Mononuclear cell (primary cell): Measurements from ENCODE around the gene C16orf96. TPM values are rescaled to one million over a fixed set of nuclear protein-coding genes. Genes with fewer than 3 reads are reported as not detected.
"Not testable (repeated sequence)": the region's sequence is repeated elsewhere in the genome, so short reads cannot be mapped to it uniquely, and the experiment has no call there.

Experiments
- H3K27me3 ChIP-seq: 2 replicates; pipeline ENCODE4 v1.6.0; 2011; ENCODE audit warnings: low read length, control low read depth; ENCODE audit not compliant: insufficient read depth
- H3K4me1 ChIP-seq: 2 replicates; pipeline ENCODE4 v1.5.1; 2011; ENCODE audit warnings: mild to moderate bottlenecking, low read length, control low read depth; ENCODE audit not compliant: insufficient read depth
- H3K4me3 ChIP-seq: 2 replicates; pipeline ENCODE4 v1.5.1; 2011; ENCODE audit warnings: mild to moderate bottlenecking, low read length, moderate library complexity
- H3K9me3 ChIP-seq: 2 replicates; pipeline ENCODE4 v1.5.1; 2011; ENCODE audit warnings: low read depth, mild to moderate bottlenecking, control low read depth, low read length
- total RNA-seq: library from RNA; depleted of rRNA; stranded (reverse); fragments of >200 nt; gene quantifications from one replicate; pipeline ENCODE4 v1.2.3, GENCODE V29; 2012

The C16orf96 gene
- total RNA-seq, 1 donor: 0.42 TPM

DNA sequence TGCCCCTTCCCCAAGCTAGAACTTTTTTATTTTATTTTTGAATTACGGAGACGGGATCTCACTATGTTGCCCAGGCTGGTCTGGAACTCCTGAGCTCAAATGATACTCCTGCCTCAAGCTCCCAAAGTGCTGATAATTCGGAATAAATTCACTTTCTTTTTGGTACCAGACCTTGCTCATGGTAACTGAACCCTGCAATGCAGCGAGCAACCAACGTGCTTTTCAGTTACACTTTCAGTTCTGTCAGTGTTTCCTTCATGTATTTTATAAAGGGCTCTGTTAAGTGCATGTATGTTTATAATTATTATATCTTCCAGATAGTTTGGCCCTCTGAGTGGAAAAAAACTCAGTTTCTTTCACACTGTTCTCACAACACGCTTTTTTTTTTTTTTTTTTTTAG, 13.9 kb downstream of the C16orf96 start:
- H3K27me3 ChIP-seq: no peaks in the 10 kb centered on the region
- H3K4me1 ChIP-seq: no peaks in the 10 kb centered on the region
- no peak overlapping the region for H3K4me3 ChIP-seq
- H3K9me3 ChIP-seq: no peaks in the 10 kb centered on the region

- no peaks in the 10 kb centered on the region for H3K9me3 ChIP-seq
- no peak overlapping the region for H3K4me3 ChIP-seq
- no peaks in the 10 kb centered on the region for H3K27me3 ChIP-seq
- no peaks in the 10 kb centered on the region for H3K4me1 ChIP-seq
Measured at GRCh38 chr16:4570688-4571321, 14.7 kb downstream of the C16orf96 start.

GRCh38 chr16:4572715-4573114, 16.6 kb downstream of the C16orf96 start:
- Histone ChIP-seq H3K9me3 (no peaks in the 10 kb centered on the region), H3K27me3 (no peaks in the 10 kb centered on the region)

DNA sequence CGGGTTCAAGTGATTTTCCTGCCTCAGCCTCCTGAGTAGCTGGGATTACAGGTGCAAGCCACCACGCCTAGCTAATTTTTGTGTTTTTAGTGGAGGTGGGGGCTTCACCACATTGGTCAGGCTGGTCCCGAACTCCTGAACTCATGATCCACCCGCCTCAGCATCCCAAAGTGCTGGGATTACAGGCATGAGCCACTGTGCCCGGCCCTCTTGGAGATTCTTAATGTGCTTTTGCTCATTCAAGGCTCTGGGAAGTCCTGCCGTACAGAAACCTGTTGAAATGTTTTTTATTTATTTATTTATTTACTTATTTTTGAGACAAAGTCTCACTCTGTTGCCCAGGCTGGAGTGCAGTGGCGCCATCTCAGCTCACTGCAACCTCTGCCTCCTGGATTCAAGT, 17.8 kb downstream of the C16orf96 start:
- not testable (repeated sequence) for H3K4me1 ChIP-seq, H3K4me3 ChIP-seq, H3K27me3 ChIP-seq, H3K9me3 ChIP-seq

More at GRCh38 chr16:4572715-4573114, 16.6 kb downstream of the C16orf96 start:
- Histone ChIP-seq H3K4me3 (no peak overlapping the region), H3K4me1 (no peaks in the 10 kb centered on the region)

DNA sequence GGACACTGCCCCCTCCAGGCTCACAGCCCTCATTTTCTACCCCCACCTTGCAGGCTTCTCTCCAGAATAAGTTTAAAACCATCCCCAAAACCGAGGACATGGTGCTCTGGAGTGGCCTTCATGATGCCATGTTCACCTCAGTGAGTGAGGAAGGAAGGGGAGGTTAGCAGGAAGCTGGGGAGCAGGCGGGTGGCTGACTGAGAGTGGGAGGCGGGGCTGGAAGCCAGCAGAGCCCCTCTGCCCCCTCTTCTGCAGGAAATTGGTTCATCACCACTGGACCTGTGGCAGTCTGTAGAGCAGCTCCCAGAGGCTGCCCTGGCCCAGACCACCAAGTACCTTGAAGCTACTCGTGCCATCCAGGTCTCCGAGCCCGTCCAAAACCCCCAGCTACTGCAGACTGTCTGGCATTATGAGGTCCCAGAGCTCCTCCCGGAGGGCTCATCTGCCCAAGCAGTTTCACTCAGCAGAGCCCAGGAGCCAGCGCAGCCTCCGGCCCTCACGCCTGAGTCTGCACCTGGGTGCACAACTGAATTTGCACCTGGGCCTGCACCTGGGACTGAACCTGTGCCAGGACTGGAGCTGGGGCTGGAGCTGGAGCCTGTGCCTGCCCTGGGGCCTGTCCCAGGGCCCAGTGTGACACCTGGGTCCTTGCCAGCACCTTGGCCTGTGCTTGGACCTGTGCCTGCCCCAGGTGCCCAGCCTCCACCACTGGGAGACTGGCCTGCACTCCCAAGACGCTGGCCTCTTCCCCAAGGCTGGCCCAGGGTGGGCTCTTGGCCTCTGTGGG, 19.0 kb downstream of the C16orf96 start:
- Histone ChIP-seq H3K4me1 (no peaks in the 10 kb centered on the region), H3K4me3 (no peak overlapping the region), H3K9me3 (no peaks in the 10 kb centered on the region), H3K27me3 (no peaks in the 10 kb centered on the region)

DNA sequence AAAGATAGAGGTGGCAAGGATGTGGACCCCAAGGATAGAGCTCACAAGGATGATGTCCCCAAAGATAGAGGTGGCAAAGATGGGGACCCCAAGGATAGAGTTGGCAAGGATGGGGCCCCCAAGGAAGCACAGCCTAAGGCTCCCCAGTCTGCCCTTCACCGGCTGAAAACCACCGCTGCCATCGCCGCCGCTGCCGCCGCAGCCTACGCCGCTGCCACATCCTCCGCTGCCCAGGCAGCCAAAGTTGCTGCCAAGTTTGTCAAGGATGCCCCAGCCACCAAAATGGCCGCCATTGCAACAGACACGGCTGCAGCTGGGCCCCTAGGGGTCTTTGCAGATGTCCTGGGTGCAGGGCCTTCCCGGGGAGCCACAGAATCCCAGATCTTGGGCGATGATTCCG, 19.9 kb downstream of the C16orf96 start:
- H3K27me3 ChIP-seq: no peaks in the 10 kb centered on the region
- H3K4me3 ChIP-seq: no peak overlapping the region
- no peaks in the 10 kb centered on the region for H3K4me1 ChIP-seq
- H3K9me3 ChIP-seq: no peaks in the 10 kb centered on the region

DNA sequence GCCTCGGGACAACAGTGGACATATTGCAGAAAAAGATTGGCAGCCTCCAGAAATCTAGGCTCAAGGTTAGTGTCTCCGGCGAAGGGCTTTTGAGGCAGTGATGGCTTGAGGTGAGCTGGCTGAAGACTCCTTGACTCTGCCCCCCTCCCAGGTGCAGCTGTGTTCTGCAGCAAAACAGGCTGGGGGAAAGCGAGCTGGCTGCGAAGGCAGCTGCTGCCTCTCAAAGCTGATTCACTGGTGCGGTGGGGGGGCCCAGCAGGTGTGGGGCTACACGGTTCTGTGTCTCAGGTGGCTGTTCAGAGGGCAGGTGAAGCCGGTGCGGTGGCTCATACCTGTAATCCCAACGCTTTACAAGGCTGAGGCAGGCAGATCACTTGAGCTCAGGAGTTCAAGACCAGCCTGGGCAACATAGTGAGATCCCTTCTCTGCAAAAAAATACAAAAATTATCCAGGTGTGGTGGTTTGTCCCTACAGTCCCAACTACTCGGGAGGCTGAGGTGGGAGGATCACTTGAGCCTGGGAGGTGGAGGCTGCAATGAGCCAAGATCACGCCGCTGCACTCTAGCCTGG, 22.9 kb downstream of the C16orf96 start:
- Histone ChIP-seq H3K4me1 (no peaks in the 10 kb centered on the region), H3K4me3 (no peak overlapping the region), H3K27me3 (no peaks in the 10 kb centered on the region), H3K9me3 (no peaks in the 10 kb centered on the region)

- no peak overlapping the region for H3K4me3 ChIP-seq
- no peaks in the 10 kb centered on the region for H3K27me3 ChIP-seq
- no peaks in the 10 kb centered on the region for H3K4me1 ChIP-seq
- H3K9me3 ChIP-seq: no peaks in the 10 kb centered on the region
Measured at GRCh38 chr16:4580250-4580649, 24.1 kb downstream of the C16orf96 start.

DNA sequence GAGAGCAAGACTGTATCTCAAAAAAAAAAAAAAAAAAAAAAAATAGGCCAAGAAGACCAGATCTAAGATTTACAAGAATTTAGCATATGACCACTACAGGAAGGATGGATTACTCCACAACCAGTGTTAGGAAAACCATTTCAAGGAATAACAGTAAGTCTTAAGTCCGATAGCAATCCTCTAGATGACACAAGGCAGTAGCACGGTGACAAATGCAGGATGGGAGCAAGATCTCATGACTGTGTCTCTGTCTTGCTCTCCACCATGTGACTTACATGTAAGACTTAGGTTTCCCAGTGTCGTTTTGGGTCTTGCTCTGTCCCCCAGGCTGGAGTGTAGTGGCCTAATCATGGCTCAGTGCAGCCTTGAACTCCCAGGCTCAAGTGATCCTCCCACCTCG, 27.8 kb downstream of the C16orf96 start:
- no peaks in the 10 kb centered on the region for H3K4me1 ChIP-seq
- no peak overlapping the region for H3K4me3 ChIP-seq
- no peaks in the 10 kb centered on the region for H3K9me3 ChIP-seq
- no peaks in the 10 kb centered on the region for H3K27me3 ChIP-seq

GRCh38 chr16:4586291-4586690, 30.2 kb downstream of the C16orf96 start:
- no peaks in the 10 kb centered on the region for H3K9me3 ChIP-seq
- H3K4me1 ChIP-seq: no peaks in the 10 kb centered on the region
- no peaks in the 10 kb centered on the region for H3K27me3 ChIP-seq
- no peak overlapping the region for H3K4me3 ChIP-seq

- H3K4me3 ChIP-seq: no peak overlapping the region
- H3K27me3 ChIP-seq: no peaks in the 10 kb centered on the region
- H3K4me1 ChIP-seq: no peaks in the 10 kb centered on the region
- H3K9me3 ChIP-seq: no peaks in the 10 kb centered on the region
Measured at GRCh38 chr16:4588386-4588785, 32.2 kb downstream of the C16orf96 start.

GRCh38 chr16:4588961-4589360, 32.8 kb downstream of the C16orf96 start:
- no peaks in the 10 kb centered on the region for H3K9me3 ChIP-seq
- H3K4me3 ChIP-seq: no peak overlapping the region
- H3K4me1 ChIP-seq: no peaks in the 10 kb centered on the region
- H3K27me3 ChIP-seq: no peaks in the 10 kb centered on the region

DNA sequence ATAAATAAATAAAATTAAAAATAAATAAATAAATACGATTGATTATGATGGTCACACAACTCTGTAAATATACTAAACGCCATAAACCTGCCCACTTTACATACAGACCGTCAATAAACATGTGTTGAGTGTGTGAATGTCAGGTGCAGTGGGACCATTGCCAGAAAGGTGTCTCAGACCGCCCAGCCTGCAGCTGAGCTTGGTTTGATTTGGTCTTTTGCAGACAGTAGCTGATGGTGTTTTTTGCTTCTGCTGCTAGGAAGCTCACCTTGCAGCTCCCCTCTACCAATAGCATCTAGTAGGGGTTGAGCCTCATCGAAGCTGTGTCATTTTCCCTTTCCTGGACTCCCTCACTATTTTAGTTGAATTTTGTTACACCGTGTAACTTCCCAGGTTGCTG, 35.1 kb downstream of the C16orf96 start:
- Histone ChIP-seq H3K9me3 (no peaks in the 10 kb centered on the region), H3K27me3 (no peaks in the 10 kb centered on the region), H3K4me1 (no peaks in the 10 kb centered on the region), H3K4me3 (no peak overlapping the region)

DNA sequence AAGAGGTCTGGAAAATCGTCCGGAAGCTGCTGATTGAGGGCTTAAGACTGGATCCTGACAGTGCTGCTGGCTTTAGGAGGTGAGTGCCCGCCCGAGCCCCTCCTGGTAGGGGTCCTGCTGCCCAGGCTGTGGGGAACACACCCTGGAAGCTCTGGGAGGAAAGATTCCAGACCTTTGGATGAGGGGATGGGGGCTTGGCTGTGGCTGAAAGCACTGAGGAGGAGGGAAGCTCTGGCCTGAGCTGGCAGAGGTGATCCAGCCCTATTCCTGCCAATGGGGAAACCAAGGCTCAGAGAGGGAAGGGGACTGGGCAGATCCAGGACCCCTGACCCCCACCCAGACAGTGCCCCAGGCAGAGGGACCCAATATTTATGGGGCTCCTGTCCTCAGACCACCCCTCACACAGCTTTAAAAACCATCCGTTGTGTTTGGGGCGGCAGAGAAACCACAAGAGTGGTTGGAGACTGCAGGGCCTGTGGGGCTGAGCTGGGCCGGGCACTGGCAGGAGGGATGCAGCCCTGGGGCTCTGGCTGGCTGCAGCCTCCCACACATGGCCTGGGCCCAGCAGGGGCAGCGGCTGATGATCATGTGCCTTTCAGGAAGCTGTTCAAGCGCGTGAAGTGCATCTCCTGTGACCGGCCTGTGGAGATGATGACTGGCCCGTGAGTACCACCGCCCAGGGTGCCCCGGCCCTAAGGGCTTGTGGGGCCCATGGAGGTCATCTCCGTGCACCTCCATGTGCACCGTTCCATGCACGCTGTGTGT, 35.7 kb downstream of the C16orf96 start:
- H3K9me3 ChIP-seq: no peaks in the 10 kb centered on the region
- no peaks in the 10 kb centered on the region for H3K27me3 ChIP-seq
- no peak overlapping the region for H3K4me3 ChIP-seq
- no peaks in the 10 kb centered on the region for H3K4me1 ChIP-seq

DNA sequence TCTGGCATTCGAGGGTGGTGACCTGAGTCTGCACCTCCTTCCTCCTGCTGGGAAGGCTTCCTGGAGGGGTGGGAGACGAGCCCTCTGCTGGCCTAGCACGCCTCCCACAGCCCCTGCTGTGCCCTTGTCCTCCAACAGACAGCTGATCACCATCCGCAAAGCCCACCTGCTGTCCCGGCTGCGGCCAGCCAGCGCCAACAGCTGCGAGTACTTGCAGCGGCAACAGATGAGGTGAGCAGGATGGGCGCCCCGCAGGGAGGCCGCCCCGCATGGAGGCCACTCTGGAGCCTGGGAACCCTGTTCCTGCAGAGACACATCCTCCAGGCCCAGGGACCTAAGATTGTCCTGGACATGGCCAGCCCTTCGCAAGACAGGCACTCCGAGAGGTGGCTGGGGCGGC, 36.9 kb downstream of the C16orf96 start:
- H3K27me3 ChIP-seq: no peaks in the 10 kb centered on the region
- H3K4me1 ChIP-seq: no peaks in the 10 kb centered on the region
- no peak overlapping the region for H3K4me3 ChIP-seq
- H3K9me3 ChIP-seq: no peaks in the 10 kb centered on the region
